GOT3 (cell line): Measurements from ENCODE around the gene SRGN.

Source experiments
- DNase-seq: peaks from one replicate; lab custom pipeline; 2025; ENCODE audit warnings: mixed read lengths; lab: John Stamatoyannopoulos, UW

Gene SRGN

DNA sequence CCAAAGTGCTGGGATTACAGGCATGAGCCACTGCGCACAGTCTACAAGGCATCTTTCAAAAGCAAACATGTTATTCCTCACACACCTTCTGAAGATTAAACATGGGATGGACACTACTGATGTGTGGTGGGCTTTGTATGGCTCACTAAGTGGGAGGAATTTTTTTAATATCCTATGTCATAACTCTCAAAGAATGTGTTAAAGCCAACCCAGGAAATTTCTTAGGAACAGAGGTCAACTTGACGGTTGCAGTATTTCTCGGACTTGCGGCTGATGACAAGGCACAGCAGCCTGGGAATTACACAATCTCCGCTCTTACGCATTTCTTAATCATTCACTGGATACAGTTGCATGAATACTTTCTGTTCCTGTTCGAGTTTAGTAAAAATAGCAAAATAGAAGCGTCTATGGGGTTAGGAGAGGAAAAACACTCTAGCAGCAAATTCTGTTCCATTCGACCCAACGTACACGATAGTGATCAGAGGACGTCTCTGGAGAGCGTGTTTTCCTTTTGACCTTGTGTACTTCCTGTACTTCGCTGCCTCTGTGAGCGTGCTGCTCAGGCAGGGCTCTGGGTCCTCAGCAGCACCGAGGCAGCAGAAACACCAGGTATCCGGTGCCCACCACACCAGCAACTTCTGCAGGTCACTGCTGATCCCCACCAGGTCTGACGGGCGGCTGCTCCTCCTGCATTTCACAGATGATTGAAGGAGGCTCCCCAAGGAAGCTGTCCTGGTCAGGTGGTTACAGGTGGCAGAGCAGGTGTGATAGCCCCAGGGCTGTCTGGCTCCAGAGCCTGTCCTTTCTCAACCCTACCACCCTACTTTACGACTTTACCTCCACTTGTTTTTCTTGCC, 26.4 kb upstream of the SRGN start:
- no peak for DNase-seq

DNA sequence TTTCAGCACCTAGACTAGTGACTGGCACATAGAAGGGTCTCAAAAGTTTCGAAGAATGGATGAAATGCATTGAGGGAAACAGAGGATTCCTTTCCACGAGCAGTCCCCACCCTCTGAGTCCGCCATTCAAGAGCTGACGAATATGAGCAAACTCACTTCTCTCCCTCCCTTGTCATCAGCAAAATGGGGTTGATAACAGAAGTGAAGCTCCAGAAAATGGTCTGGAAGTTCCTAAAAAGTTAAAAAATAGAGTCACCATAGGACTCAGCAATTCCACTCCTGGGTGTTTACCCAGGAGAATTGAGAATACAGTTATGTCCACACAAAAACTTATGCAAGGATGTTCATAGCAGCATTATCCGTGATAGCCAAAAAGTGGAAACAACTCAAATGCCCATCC, 25.0 kb upstream of the SRGN start:
- DNase-seq = no peak

DNA sequence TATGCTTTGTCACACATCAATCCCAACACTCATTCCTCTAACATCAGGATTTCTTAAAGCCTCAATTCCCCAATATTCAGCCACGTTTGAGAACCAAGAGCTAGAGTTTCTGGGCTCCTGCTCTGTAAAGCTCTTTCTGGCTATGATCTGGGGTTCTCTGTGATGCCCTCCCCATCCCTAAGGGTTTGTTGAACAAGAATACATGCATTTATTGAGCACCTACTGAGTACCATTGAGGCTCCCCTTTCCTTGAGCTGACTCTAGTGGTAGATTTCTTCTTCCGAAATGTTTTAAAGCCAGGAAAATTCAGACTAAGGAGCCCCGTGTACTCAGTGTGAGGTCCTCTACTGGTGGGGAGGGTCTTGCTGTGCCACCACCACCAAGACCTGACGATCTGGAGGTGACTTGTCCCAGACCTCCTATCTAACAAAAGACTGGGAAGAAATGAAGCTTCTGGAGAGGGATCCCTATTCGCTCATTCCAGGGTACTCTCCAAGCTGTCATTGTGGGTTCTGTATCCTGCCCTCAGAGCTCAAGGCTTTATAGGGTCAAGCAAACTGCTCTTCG, 23.1 kb upstream of the SRGN start:
- no peak for DNase-seq

DNA sequence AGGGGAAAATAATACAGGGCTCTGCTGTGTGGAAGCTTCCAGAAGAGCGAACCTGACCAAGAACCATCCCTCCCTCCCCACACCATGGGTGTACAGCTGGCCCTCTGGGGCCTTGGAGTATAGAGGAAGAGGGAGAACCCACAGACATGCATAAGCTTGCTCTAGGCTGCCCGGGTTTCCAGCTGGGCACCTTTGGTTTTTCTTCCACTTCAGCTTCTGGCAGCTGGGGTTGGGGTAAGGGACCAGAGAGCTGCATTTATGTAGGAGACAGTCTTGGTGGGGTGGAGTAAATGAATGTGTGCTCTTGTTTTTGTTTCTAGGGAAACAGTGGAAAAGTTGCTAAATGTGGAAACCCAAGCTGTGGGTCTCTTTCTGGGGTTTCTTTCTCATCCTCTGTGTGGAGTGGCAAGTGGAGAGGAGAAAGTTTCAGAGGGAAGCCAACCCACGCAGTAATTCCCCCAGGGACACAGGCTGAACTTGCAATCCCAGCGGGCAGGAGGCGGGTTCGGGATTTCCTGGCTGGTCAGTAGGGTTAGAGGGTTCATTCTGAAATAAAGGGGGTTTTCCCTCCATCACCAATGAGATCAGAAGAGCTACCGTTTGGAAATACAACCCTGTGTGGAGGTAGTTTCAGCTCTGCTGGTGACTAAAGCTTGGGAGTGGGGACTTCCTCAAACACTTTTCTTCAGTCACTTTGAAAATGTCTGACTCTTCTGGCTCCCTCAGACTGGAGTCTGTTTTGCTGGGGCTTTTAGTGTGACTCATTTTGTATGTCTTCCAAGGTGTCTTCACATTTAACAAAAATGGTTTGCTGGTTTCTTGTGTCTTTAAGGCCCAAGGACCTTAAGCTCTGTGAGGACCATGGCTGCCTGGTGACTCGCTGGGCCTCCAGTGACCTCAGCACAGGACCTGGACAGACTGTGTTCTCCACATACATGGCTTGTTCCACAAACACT, 22.2 kb upstream of the SRGN start:
- DNase-seq = no peak

DNA sequence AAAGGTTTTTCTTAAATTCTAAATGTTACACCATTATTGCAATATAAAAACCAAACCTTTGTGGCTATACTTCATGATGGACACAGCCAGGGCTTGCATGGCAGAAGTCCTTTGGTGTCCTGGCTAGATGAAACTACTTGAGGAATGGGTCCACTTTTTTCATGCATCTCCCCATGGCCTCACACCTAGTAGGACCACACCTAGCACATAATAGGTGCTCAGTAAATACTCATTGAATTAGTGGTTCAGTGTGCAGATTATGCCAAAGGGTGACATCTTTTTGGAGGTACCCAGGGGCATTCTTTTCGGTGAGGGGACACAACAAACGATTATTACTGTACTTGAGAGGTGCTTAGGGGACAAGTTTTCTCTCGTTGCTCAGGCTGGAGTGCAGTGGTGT, 20.7 kb upstream of the SRGN start:
- no peak for DNase-seq

DNA sequence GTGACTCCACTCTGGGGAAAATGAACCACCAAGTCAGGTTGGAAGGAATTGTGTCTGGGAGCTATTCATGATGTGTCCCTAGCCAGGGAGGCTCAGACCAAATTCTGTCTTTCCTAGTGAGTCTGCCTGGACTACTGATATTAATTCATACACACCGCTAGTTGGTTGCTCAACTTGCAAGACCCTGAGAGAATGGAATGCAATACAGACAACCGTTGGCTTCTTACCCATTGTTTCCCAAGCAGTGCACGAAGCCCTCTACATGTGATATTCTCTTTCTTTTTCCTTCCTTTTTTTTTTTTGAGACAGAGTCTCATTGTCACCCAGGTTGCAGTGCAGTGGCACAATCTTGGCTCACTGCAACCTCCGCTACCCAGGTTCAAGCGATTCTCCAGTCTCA, 19.4 kb upstream of the SRGN start:
- DNase-seq = no peak

DNA sequence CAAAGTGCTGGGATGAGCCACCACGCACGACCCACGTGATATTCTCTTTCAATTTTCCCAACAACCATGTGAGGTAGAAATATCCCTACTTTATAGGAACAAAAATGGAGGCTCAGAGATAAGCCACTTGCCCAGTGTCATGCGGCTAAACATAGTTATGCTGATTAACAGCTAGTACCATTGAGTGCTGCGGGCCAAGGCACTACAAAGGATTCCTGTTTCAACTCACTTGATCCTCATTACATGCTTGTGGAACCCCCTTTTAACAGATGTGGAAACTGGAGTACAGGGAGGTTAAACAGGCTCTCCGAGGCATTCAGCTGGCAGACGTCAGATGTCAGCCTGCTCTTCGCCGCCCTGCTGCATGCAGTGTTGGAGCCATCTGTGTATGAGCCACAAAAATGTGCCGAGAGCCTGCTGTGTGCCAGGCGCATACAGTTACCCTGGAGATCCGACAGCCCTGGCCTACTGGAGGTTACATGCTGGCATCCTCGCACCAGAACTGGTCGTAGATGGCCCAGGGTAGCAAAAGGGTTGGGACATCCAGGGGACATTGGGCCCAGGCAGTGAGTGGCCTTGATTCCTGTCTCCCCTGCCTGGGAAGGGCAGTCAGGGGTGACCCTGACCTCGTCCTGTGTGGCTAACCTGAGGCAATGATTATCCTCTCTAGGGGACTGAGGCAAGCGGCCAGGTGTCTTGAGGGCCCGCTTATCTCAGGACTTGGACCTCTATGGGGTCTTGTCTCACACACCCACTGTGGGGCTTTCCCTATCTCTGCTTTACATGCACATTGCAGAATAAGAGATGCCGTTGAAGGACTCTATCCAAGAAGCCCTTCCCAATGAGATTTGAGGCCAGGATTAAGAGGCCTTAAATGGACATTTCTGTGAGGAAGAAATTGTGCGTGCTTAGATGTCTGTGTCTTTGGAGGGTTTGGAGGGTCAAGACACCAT, 18.5 kb upstream of the SRGN start:
- no peak for DNase-seq

DNA sequence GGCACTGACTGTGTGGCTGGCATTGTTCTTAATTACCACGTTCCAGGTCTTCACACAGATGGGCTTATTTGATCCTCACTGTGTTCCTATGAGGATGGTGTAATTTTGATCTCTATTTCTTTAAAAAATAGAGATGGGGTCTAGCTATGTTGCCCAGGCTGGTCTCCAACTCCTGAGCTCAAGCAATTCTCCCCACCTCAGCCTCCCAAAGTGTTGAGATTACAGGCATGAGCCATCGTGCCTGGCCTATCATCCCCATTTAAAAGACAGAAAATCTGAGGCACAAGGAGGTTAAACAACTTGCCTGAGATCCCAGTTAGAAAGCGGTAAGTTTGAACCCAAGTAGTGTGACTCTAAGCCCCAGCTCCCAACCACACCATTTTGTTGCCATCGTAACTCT, 17.0 kb upstream of the SRGN start:
- DNase-seq = no peak

DNA sequence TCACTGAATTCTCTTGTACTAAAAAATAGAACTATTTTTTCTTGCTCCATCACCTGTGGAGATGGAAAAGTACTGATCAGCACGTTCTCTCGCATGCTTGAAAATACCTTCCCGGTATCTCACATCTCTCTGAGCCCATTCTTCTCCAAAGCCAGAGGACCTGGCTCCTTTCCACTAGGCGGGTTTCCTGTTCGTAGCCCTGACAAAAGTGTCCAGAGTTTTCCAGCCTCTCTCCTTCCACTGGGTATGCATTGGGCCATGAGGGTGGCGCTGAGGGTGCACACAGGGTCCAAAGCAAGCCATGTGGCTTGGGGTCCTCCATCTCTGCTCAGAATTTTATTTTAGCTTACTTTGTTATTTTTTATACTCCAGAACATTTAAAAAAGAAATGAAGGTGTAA, 16.3 kb upstream of the SRGN start:
- no peak for DNase-seq

DNA sequence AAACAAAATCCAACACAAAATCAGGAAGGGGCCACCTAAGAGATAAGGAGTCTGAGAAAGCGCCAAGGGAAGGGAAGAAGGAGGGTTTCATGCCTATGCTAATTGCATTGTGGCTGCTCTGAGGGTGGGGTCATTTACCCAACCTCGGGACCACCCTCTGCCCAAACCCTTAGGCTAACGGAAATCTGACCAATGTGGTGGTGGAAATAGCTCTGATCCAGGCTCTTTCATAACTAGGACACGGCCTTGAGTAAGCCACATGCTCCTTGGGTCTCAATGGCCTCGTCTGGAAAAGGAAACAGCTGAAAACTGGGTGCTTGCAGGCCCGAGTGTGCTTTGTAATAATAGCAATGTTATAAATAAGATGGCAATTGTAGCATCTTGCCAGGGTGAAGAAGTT, 14.9 kb upstream of the SRGN start:
- no peak for DNase-seq

DNA sequence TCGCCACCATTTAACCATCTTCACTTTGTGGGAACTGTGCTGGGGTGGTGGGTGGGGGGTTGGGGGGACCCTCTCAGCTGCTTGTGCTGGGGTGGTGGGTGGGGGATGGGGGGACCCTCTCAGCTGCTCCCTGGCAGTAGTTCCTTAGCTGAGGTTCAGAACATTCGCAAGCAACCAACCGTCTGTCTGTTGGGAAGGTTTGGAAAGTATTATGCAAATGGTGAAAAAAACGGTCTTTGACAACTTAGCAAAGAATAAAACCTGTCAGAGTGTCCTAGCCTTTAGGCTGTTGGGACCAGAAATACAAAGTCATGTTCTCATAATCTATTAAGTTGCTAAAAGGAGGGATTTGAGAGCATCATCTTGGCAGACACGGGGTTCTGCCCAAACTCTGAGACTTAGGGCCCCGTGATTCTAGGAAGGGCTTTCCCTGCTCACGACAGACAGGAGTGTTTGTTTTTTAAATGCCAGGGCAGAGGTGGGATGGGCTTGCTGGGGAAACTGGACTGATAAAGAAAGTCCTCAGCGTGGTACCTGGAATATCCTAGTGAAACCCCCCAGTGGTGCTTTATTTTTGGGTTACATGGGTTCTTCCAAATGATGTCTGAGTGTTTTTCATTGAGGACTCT, 14.1 kb upstream of the SRGN start:
- DNase-seq = no peak

DNA sequence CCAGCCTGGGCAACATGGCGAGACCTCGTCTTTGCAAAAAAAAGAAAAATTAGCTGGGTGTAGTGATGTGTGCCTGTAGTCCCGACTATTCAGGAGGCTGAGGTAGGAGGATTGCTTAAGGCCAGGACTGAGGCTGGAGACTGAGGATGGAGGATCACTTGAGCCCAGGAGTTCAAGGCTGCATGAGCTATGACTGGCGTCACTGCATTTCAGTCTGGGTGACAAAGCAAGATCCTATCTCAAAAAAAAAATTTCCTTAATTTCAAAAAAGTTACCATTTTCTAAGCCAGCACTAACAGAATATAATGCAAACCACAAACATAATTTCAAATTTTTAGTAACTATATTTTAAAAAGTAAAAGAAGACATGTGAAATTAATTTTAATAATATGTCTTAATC, 13.4 kb upstream of the SRGN start:
- DNase-seq = no peak

DNA sequence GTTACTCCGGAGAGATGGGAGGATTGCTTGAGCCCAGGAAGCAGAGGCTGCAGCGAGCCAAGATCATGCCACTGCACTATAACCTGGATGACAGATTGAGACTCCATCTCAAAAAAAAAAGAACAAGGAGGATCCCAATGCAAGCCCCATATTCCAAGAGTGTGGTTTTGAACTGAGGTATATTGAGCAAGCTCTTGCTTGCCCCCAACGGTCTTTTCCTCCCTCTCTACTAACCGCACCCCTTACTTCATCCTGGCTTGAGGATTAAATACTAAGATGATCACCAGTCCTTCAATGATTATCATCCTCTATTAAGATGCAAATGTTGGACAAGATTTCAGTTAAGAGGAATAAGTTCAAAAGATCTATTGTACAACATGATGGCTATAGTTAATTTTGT, 12.5 kb upstream of the SRGN start:
- no peak for DNase-seq

DNA sequence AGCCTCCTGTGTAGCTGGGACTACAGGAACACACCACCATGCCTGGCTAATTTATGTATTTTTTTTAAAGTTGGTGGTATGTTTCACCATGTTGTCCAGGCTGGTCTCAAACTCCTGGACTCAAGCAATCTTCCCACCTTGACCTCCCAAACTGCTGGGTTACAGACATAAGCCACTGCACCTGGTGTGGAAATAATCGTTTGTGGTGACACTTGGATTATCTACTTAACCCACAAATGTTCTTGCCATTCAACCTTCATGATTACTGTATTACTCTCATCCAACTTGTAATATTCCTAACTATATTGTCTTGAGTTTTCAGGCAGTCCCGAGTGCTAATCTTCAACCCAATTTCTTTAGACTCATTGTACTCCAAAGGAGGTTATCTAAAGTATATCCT, 9.6 kb upstream of the SRGN start:
- no peak for DNase-seq

DNA sequence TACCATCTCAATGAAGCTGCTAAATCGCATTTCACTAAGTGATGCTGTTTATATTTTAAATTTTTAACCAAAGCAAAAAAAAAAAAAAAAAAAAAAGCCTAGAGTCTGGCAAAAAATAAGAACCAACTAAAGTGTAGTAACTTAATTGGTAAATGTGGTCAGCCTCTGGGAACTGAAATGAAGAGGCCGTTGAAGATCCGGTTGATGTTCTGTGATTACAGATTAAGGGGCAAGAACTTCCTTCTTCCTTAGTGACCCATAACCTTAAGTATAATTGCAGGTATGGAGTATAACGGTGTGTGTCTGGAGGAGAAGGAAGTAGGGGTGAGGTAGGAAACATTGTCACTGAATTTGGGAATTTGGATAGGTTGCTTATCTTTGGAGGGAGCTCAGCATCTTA, 7.7 kb upstream of the SRGN start:
- DNase-seq = no peak

DNA sequence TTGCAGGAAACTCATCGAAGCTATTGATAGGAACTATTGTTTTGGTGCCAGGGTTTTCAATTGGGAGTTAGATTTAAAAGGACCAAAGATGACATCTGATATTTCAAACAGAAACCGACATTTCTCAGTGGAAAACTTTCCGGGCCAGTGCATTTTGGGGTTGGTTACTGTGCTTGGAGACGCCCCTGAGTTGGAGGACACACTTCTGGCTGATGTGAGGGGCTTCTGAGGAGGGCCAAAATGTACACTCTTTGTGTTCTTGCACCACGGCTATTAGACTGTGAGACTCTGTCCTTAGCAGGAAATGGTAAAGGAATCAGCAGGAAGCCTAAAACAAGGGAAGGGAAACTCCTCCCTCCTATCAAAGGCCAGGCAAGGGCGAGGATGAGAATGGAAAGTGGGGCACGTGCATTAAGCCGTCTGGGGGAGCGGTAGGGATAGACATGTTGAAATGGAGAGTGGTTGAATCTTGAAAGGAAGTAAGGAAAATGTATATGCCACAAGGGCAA, 1.8 kb upstream of the SRGN start:
- DNase-seq = no peak

DNA sequence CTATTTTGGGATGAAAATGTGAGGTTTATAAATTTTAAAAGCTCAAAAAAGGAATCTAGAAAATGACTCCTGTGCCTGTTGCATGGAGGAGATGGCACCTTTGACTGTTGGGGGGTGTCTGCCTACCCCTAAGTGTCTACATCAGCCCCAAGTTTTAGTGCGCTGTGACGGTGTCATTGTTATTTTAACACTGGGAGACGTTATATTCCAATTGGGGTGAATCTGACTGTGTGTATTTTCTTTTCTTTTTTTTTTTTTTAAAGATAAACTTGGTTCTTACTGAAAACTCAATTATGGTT, 517 bp downstream of the SRGN start:
- no peak for DNase-seq

DNA sequence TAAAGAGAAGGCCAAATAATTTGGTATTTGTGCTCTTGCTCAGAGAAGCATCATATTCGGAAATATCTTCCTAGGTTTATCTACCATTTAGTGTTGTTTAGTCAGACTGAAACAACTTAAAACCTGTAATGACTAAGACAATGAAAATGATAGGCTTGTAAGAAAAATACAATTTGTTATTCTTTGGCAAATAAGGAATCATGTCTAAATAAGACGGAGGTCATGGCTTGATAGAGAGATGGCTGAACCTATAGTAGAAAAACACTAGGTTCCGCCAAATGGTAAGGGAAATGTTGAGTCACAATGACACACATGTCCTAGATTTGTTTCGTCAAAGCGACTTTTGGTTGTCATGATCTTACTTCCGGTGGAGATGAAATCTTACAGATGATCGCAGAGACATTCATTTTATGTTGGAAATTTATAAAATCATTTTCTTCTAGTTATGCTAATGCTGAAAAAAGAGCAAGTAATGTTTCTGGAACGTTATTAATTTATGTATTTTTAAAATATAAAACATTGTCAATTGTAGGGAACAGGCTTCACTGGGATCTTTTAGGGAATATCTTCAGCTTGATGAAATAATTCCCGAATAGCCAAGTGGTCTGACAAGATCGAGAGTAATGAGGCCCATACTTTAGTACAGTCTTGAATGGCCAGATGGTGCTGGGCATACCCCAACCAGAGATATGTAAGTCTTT, 1.0 kb downstream of the SRGN start:
- no peak for DNase-seq

DNA sequence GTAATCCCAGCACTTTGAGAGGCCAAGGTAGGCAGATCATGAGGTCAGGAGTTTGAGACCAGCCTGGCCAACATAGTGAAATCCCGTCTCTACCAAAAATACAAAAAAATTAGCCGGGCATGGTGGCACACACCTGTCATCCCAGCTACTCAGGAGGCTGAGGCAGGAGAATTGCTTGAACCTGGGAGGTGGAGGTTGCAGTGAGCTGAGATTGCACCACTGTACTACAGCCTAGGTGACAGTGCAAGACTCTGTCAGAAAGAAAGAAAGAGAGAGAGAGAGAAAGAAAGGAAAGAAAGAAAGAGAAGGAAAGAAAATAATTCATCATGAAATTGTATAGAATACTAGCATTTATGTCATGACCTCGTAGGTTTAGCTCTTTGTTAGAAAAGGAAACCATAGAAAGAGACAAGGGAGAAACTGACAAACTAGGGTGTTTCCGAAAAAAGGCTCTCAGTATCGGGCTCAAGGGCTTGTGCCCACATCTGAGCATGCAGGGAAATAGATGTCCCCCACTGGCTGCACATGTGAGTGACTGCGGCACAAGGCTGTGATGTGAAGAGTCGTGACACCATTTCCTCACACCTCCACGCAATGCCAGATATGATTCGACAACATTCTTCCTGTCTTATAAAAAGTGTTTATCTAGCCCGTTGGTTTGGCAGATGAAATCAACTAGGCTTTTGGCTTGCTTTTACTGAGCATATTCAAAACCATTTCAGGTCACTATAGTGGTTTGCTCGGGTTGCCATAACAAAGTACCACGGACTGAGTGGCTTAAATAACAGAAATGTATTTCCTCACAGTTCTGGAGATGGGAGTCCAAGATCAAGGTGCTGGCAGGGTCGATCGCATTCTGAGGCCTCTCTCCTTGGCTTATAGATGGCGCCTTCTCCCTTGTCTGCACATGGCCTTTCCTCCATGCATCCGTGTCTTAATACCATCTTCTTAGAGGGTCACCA, 2.0 kb downstream of the SRGN start:
- no peak for DNase-seq
